Vagina (tissue), 2 donors: ENCODE data around the gene PADI1. TPM values are rescaled to one million over a fixed set of nuclear protein-coding genes. Genes with fewer than 3 reads are reported as not detected.

ENCODE experiments used
- DNase-seq, 2 donors: peaks; one replicate each; pipeline ENCODE4 v3.0.0-alpha.2; 2017; ENCODE audit errors: extremely low spot score in 2 of 2
- H3K27ac ChIP-seq: fragments of 200-600 bp; sonication (generic); one replicate; pipeline ENCODE4 v1.5.1; 2019
- H3K27me3 ChIP-seq: fragments of 200-600 bp; sonication (generic); one replicate; pipeline ENCODE4 v1.5.1; 2019
- H3K36me3 ChIP-seq, 2 donors: fragments of 200-600 bp; sonication (generic); one replicate each; pipeline ENCODE4 v1.5.1; 2017 to 2019
- H3K4me1 ChIP-seq: fragments of 200-600 bp; sonication (generic); one replicate; pipeline ENCODE4 v1.5.1; 2019
- H3K4me3 ChIP-seq, 2 donors: fragments of 200-600 bp; sonication (generic); 1 replicate in 1 of 2; 2 replicates in 1 of 2; pipeline ENCODE4 v1.5.1; 2016 to 2019
- H3K9me3 ChIP-seq: fragments of 200-600 bp; sonication (generic); one replicate; pipeline ENCODE4 v1.5.1; 2019
- CTCF ChIP-seq, 3 experiments: fragments of 450-650 bp in 2 of 3; fragments of 200-600 bp in 1 of 3; sonication (generic) in 1 of 3; IDR thresholded peaks; one replicate each; pipeline ENCODE4 v1.5.1; 2017 to 2019; ENCODE audit warnings: antibody characterized with exemption in 3 of 3, mild to moderate bottlenecking in 2 of 3, moderate library complexity in 2 of 3
- POLR2A ChIP-seq, 2 donors: fragments of 450-650 bp; IDR thresholded peaks; one replicate each; pipeline ENCODE4 v1.6.1; 2017; ENCODE audit warnings: antibody characterized with exemption in 2 of 2, mild to moderate bottlenecking in 2 of 2, moderate library complexity in 2 of 2
- POLR2AphosphoS5 ChIP-seq, 2 donors: sonication (generic); formaldehyde crosslinking; IDR thresholded peaks; one replicate each; pipeline ENCODE4 v1.9.0; 2017; ENCODE audit warnings: antibody characterized with exemption in 2 of 2, mild to moderate bottlenecking in 2 of 2, low read depth in 1 of 2; ENCODE audit not compliant: insufficient read depth in 1 of 2
- intact Hi-C: fragments of 100-400 bp; cut with DNase I; formaldehyde crosslinking; loops from one replicate; pipeline ENCODE4 v1.15.1; 2023
- total RNA-seq: library from RNA; depleted of rRNA; stranded (reverse); fragments of >200 nt; gene quantifications from one replicate; pipeline ENCODE4 v1.2.3, GENCODE V29; 2016

PADI1 gene
- total RNA-seq, 1 donor from 2014 or later = 46.4 TPM

GRCh38 chr1:17272646-17273045 lies 67.7 kb downstream of the PADI1 start:
- no peak for DNase-seq
- Histone ChIP-seq H3K9me3 (no peaks in the 10 kb centered on the region), H3K36me3 (no peaks in the 10 kb centered on the region), H3K27me3 (no peaks in the 10 kb centered on the region), H3K27ac (no peak overlapping the region), H3K4me1 (no peaks in the 10 kb centered on the region), H3K4me3 (no peak overlapping the region)
- intact Hi-C loops = no loop called here
- TF ChIP-seq POLR2A (IDR thresholded peaks at IDR 0.05) = no peak
- TF ChIP-seq CTCF (IDR thresholded peaks at IDR 0.05) = no peak
- TF ChIP-seq POLR2AphosphoS5 (IDR thresholded peaks at IDR 0.05; ENCODE audit: insufficient read depth in 1 of 2, low read depth in 1 of 2) = no peak

- Histone ChIP-seq H3K9me3 (no peaks in the 10 kb centered on the region), H3K4me1 (no peaks in the 10 kb centered on the region)
- intact Hi-C loops = no loop called here
Observed at GRCh38 chr1:17273096-17273495, 68.2 kb downstream of the PADI1 start.

GRCh38 chr1:17274186-17275170 lies 69.5 kb downstream of the PADI1 start:
- no peaks in the 10 kb centered on the region for H3K36me3 ChIP-seq
- DNase-seq = no peak

More at GRCh38 chr1:17273096-17273495, 68.2 kb downstream of the PADI1 start:
- Histone ChIP-seq H3K4me3 (no peak overlapping the region), H3K27ac (no peak overlapping the region), H3K36me3 (no peaks in the 10 kb centered on the region), H3K27me3 (no peaks in the 10 kb centered on the region)
- no peak for DNase-seq
- no peak for TF ChIP-seq POLR2AphosphoS5 (IDR thresholded peaks at IDR 0.05; ENCODE audit: insufficient read depth in 1 of 2, low read depth in 1 of 2)
- TF ChIP-seq CTCF (IDR thresholded peaks at IDR 0.05) = no peak
- no peak for TF ChIP-seq POLR2A (IDR thresholded peaks at IDR 0.05)

GRCh38 chr1:17276568-17276967 lies 71.6 kb downstream of the PADI1 start:
- H3K27me3 ChIP-seq = no peaks in the 10 kb centered on the region
- no peak for TF ChIP-seq POLR2A (IDR thresholded peaks at IDR 0.05)
- TF ChIP-seq POLR2AphosphoS5 (IDR thresholded peaks at IDR 0.05; ENCODE audit: insufficient read depth in 1 of 2, low read depth in 1 of 2) = no peak
- no peak for TF ChIP-seq CTCF (IDR thresholded peaks at IDR 0.05)
- no peak overlapping the region for H3K27ac ChIP-seq
- H3K4me3 ChIP-seq = no peak overlapping the region
- intact Hi-C loops = no loop called here
- DNase-seq = no peak
- H3K4me1 ChIP-seq = no peaks in the 10 kb centered on the region
- H3K36me3 ChIP-seq = no peaks in the 10 kb centered on the region
- H3K9me3 ChIP-seq = no peaks in the 10 kb centered on the region

More at GRCh38 chr1:17274186-17275170, 69.5 kb downstream of the PADI1 start:
- Histone ChIP-seq H3K27ac (no peak overlapping the region), H3K9me3 (no peaks in the 10 kb centered on the region), H3K4me1 (no peaks in the 10 kb centered on the region), H3K4me3 (no peak overlapping the region), H3K27me3 (no peaks in the 10 kb centered on the region)
- TF ChIP-seq POLR2A (IDR thresholded peaks at IDR 0.05) (no peak), CTCF (IDR thresholded peaks at IDR 0.05) (no peak), POLR2AphosphoS5 (IDR thresholded peaks at IDR 0.05; ENCODE audit: insufficient read depth in 1 of 2, low read depth in 1 of 2) (no peak)
- intact Hi-C loops = no loop called here
